Measurements from ENCODE around the gene ART5.
"Not testable (repeated sequence)": the region's sequence is repeated elsewhere in the genome, so short reads cannot be mapped to it uniquely, and the experiment has no call there.

Gene ART5

DNA sequence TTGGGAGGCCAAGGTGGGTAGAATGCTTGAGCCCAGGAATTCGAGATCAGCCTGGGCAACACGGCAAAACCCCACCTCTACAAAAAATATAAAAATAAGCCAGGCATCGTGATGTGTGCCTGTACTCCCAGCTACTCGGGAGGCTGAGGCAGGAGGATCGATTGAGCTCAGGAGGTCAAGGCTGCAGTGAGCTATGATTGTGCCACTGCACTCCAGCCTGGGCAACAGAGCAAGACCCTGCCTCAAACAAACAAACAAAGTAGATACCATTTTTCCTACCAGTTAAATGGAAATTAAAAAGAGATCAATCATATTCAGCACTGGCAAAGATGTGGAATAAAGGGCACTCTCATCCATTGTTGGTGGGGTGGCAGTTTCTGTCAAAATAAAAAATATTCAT is 15.5 kb upstream of the ART5 start:
- not testable (repeated sequence) for DNase-seq

DNA sequence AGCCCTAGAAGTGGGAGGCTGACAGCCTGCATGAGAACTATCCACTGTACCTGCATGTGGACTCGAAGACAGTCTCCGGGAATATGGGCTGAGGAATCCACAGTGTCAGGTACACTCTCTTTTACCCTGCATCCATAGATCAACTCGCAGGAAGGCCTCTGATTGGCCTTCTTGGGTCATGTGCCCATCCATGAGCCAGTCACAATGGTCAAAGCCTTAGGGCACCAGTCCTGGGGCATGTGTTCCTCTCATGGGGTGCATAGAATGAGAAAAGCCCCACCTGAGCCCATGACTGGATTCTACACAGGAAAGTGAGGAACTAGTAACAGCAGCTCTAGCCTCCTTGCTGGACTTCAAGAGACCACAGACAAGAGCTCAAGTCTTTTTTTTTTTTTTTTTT is 13.8 kb upstream of the ART5 start:
- no peak for DNase-seq

DNA sequence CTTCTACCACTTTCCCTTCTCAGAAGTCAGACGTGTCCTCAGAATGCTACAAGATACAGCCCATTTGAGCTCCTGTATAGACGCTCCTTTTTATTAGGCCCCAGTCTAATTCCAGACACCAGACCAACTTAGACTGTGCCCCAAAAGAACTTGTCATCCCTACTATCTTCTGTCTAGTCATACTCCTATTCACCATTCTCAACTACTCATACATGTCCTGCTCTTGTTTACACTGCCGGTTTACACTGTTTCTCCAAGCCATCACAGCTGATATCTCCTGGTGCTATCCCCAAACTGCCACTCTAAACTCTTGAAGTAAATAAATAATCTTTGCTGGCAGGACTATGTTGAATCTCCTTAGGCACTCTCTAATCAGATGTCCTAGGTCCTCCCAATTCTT is 10.7 kb upstream of the ART5 start:
- DNase-seq, result not testable (repeated sequence)

DNA sequence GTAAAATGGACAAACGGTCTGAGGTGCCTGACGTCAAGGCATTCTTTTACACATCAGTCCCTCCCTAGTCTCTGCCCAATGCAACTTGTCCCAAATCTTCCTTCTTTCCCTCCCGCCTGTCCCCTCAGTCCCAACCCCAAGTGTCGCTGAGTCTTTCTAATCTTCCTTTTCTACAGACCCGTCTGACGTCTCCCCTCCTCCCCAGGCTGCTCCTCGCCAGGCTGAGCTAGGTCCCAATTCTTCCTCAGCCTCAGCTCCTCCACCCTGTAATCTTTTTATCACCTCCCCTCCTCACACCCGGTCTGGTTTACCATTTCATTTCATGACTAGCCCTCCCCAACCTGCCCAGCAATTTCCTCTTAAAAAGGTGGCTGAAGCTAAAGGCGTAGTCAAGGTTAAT is 7.6 kb upstream of the ART5 start:
- DNase-seq, result not testable (repeated sequence)

DNA sequence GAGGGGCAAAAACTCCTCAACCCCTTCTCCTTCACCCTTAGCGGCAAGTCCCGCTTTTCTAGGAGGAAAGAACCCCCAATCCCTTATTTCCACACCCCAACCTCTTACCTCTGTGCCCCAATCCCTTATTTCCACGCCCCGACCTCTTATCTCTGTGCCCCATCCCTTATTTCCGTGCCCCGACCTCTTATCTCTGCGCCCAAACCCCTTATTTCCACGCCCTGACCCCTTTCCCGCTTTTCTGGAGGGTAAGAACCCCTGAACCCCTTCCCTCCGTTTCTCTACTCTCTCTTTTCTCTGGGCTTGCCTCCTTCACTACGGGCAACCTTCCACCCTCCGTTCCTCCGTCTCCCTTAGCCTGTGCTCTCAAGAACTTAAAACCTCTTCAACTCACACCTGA is 7.1 kb upstream of the ART5 start:
- not testable (repeated sequence) for DNase-seq

DNA sequence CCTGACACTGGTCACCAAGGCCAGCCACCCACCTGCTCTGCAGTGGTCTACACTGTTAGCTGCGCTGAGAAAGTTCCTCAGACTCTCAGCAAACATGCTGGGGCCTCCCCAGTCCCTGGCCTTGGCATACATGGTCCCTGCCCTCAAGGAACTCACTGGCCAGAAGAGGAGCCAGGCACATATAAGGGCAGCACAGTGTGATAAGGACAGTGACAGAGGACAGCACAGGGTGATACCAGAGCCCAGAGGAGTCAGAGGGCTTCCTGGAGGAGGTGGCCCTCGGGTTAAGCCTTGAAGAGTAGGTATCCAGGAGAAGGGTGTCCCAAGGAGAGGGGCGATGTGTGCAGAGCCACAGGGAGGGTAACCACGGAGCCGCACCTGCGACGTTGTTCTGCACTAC is 3.8 kb upstream of the ART5 start:
- no peak for DNase-seq

DNA sequence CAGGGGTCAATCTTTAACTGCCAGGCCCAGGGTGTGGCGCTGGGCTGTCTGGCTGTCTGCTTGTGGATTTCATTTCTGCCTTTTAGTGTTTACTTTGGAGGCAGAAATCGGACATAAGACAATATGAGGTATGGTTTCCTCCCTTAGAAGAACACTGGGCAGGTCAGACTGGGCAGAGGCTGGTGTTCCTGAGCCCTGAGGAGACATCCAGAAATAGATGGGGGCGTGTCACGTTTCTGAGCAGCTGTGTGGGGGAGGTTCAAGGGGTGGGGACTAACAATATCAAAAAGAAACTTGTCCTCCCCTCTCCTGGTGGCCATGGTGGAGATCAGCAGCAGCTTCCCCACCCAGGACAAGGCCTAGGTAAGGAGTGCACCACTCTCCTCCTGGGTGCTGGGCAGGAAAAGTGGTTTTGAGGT is 3.0 kb upstream of the ART5 start, which contains the start of gene ART1:
Gene ART1, plus strand, starts transcription at position 312 of the 419 bp plus-strand sequence. CDS start 14,086 bp downstream, outside the sequence.
- no peak for DNase-seq

DNA sequence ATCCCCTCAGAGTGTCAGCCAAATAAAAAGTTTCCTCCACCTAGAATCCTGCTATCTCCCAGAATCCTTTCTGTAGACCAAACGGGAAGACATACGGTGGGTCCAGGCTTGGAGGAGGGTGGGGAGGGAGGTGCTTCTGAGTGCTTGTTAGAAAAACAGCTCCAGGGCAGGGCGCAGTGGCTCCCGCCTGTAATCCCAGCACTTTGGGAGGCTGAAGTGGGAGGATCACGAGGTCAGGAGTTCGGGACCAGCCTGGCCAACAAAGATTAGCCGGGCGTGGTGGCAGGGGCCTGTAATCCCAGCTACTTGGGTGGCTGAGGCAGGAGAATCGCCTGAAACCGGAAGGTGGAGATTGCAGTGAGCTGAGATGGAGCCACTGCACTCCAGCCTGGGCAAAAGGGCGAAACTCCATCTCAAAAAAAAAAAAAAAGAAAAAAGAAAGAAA is 1.3 kb upstream of the ART5 start:
- not testable (repeated sequence) for DNase-seq

DNA sequence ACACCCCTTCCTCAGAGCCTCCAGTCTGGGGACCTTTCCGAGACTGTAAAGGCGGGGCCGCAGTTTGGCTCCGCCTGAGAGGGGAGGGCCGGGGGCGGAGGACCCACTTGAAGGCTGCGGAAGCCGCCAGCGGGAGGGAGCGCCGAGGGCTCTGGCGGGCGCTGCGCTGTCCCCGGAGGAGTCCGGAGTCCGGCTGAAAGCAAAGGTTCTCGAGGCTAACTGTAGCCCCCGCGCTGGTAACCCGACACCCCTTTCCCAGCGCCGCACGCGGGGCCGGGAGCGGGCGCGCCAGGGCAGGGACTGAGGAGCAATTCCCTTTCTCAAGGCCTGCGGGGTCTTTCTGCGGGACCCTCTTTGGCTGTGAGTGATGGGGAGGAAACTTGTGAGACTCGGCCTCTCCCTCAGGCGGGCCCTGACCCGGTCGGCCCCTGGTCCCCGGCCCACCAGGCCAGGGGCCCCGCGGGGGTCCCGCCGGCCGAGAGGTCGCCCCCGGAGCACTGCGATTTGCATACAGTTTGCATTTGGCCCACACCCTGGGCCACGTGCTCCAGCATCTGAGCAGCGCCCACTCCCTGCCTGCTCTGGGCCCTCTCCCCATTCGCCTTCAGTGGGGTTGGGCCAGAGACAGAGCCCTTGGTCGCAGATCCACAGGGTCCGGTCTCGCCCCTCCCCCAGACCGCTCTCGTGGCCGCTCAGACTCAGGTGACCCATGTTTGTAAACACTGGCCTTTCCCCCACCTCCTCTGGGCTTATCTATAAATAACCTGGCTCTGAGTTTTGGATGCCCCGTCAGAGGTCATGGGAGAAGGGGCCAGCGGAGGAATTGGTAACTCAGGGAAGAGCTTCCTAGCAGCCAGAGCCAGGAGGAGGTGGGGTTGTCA is 519 bp upstream of the ART5 start:
- peak; percentile 70 for DNase-seq

DNA sequence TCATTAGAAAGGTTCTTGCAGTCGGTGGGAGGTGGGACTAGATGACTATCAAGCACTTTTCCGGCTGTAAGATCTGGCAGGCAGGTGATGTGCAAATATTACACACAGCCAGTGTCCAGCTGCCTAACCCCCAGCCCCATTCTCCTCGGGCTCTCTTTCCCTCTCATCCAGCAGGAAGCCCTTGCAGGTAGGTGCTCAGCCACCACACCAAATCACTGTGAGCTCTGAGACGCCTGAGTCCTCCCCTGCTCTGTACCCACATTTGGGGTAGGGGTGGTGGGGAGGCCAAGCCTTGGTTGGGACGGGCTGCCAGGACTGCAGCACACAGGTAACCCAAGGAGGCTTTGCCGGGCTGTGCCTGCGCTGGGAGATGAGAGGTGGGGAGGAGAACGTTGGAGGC is 601 bp downstream of the ART5 start:
- DNase-seq, result no peak

DNA sequence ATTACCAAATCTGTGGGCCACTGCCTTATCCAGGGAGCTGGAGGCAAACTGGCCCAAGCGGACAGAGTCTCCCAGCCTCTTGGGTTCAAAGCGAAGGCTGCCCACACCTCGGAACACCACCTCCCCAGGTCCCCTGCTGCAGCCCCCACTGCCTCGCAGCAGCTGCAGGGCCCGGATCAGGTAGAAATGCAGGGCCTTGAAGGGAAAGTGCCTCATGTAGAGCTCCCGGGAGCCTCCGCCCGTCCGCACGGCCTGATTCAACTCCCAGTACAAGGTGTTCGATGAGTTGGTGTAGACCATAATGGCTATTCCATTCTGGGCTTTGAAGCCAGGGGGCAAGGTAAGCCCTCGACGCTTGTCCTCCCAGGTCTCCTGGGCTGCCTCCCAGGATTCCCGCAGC is 2.0 kb downstream of the ART5 start:
- no peak for DNase-seq

DNA sequence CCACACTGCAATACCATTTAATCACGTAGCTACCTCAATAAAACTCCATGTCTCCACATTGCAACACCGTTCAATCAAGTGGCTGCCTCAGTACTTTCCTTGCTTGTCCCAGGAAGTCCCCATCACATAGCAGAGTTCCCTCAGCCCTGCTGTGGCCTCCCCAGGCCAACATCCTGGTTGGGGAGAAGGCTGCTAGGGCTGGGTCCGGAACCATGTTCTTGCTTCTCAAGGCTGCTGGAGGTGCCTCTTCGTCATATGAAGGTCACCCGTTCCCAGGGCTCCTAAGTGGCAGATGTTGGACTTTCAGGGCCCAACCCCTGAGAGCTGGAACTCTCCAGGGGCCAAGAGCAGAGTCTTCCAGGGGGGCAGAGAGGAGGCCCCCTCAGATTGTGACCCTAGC is 3.3 kb downstream of the ART5 start:
- no peak for DNase-seq

DNA sequence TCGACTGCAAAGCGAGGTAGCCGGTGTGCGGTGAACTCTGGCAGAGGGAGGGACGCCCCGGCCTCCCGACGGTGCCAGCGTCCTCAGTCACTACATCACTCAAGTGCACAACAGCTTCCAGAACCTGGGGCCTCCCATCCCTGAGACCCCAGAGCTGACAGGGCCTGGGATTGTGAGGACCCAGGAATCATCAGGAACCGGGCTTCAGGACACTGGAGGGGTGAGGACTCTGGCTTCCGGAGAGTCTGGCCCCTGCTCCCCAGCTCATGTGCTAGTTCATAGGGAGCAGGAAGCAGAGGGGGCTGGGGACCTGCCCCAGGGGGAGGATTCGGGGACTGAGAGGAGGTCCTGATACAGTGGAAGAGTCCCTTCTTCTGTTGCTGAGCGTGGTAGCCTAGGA is 4.6 kb downstream of the ART5 start:
- DNase-seq, result no peak

DNA sequence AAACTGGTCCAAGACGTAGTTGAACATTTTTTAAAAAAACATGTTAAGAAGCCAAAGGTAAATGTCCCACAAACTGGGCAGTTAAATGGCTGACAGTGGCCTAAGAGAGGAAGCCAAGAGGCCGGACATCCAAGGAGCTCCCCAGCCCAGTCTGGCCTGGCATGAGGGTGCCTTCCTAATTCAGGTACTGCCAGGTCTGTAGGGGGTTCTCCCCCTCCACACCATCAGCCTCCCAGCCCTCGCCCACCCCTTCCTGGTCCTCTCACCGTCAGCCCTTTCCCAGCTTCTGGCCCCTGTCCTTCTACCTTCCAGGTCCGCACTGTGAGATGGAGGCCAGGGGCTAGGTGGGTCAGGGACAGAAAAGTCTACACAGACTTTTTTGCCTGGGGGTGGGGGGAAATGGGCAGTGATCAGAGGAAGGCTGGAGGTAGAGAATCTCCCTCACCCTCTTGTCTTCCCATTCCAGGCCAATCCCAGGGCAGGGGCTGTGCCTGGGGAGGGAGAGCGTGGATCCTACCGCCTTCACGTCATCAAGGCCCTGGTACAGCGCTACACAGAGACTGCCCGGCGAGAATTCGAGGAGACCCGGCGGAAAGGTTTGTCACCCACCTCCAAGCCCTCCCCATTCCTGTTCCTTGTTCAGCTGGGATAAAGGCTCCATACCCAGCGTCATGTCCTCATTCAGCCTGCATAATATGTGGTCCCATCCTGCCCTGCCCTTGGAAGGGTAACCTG is 6.0 kb downstream of the ART5 start:
- no peak for DNase-seq

DNA sequence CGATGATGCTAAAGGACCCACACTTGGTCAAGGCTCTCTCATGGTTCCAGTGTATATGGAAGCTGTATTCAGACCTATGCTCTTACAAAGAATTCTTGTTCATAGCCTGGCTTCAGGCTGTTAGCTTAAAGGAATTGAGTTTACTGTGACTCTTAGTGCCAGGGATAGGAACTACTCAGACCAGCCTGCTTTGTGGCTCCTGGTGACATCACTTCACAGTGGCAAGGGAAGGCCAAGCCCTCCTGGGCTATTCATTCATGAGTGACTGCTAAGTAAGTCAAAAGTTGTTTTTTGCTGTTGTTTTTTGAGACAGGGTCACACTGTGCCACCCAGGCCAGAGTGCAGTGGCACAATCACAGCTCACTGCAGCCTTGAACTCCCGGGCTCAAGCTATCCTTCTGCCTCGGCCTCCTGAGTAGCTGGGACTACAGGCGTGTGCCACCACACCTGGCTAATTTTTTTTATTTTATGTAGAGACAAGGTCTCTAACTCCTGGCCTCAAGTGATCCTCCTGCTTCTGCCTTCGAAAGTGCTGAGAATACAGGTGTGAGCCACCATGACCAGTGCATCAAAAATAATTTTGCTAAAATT is 9.6 kb downstream of the ART5 start:
- DNase-seq, result no peak

DNA sequence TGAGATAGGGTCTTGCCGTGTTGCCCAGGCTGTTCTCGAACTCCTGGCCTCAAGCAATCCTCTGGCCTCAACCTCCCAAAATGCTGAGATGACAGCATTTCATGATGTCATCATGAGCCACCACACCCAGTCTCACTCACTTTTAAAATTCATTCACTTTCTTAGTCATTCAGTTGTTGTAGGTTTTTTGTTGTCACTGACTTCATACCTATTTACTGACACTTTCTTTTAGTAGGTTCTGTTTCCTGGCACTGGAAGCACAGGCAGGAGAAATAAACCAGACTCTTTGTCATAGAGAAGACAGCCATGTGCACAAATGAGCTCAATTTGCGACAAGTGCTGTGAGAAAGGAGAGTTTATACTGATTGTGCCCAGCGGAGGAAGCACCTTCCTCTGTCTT is 10.5 kb downstream of the ART5 start:
- no peak for DNase-seq

DNA sequence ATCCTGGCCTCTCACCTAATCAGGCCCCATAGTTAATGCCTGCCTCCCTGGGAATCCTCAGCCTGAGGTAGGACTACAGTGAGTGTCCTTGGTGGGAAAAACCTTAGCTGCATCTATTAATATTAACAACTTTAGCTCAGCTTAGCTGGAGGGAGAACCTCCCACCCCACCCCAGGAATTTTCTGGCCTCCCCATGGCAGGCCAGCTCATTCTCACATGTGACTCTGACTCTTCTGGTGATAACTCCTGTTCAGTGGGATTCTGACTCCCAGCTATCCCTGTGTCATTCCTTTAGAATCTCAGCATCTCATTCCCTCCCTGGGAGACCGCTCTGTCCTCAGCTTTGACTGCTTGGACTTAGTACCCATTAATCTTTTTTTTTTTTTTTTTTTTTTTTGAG is 14.5 kb downstream of the ART5 start:
- DNase-seq, result no peak

DNA sequence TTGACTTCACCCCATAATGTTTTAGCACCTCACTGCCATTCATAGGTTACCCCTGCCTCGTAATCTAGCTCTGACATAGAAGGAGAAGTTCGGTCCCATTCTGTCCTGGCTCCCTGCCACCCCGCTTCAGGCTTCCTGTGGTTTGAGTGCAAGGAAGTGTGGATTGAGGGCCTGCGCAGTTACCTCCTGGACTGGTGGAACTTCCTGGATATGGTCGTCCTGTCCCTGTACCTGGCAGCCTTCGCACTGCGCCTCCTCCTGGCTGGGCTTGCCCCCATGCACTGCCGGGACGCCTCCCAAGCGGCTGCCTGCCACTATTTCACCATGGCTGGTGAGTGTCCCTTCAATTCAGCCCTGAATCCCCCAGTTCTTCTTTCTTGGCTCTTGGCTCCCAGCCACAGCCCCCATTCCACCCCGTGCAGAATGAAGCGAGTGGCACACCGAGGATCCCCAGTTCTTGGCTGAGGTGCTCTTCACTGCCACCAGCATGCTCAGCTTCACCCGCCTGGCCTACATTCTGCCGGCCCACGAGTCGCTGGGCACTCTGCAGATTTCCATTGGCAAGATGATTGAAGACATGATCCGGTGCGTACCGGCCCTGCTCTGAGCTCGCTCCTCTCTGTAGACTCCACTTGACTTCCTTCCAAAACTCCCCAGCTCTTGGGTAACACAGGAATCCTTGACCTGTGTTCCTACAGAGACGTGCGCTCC is 15.4 kb downstream of the ART5 start:
- peak; percentile 56 for DNase-seq

DNA sequence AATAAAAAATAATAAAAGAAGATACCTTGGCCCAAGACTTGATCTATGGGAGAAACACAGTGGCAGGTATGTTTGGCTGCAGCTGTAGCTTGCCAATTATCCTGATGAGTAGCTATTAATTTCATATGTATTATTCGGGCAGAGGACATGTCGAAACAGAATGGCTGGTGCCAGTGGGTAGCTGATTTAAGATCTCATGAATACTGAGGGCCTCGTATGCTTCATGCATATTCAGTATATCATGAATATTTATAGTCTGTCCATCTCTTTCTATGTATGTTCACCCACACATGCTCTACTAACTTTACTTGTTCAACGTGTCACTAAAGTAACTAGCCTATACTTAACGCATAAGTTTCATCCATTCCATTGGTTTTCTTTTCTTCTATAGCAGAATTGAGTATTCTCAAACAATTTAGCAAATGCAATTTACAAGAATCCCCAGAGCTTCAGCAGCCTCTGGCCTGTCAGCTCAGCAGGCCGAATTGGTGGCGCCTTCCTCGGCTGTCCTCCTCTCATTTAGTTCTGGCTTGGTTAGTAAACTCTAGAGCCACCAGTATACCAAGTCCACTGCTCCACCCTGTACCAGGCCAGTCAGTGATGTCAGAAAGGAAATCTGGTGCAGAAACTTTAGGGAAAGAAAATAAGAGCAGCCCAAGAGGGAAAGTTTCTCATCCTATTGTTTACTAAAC is 17.9 kb downstream of the ART5 start:
- DNase-seq, result no peak

DNA sequence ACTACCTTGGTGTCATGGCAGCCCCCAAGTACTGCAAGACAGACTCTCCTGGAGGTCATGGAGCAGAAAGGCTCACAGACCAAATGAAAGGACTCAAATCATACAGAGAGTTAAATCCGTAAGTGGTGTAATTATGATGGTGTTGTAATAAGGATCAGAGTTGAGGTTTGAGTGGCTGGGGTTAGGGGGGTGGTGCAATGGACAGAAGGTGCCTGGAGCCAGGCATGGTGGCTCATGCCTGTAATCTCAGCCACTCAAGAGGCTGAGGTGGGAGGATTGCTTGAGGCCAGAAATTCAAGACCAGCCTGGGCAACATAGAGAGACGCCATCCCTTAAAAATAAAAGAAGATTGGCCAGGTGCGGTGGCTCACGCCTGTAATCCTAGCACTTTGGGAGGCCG is 18.7 kb downstream of the ART5 start:
- DNase-seq, result no peak

DNA sequence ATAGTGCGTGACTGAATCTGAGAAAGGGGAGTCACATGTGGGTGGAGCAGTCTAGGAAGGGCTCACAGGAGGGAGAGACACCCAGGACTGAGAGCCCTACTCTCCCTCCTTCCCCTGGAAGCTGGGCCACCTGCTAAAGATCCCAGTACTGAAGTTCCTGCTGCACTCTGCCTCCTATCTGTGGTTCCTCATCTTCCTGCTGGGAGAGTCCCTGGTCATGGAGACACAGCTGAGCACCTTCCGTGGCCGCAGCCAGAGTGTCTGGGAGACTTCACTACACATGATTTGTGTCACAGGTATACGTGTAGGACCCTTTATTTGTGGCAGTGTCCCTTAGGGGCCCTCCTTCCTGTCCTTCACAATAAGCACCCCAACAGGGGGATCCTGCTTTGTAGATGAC is 19.3 kb downstream of the ART5 start:
- DNase-seq, result no peak

DNA sequence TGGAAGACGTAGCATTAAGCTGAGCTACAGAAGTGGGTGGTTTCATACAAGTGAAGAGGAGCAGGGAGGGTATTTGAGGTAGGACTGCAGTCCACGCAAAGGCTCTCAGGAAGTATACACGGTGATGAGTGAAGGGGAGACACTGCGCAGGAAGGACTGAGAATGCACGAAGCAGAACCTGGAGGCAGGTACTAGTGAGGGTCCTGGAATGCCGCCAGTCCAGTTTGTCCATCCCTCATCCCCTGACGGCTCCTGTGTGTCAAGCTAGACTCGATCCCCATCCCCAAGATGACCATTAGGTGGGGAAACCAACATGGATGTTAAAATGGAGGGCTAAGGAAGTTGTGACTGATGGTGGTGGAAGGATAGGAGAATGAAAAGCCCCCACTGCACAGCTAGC is 23.8 kb downstream of the ART5 start:
- no peak for DNase-seq

Measured in suppressor macrophage treated with lipopolysaccharide for 4 hours (primary cell).